NOMO-1 treated with dmso at 0.1 percent for 144 hours (cell line): ENCODE data around the gene PAM16.
A peak's percentile ranks its signal among the peaks of the same experiment; 100 is the strongest.
"Not testable (repeated sequence)": the region's sequence is repeated elsewhere in the genome, so short reads cannot be mapped to it uniquely, and the experiment has no call there.

Experiments
- DNase-seq: peaks from one replicate; lab custom pipeline; 2025; ENCODE audit not compliant: unreplicated experiment; lab: John Stamatoyannopoulos, UW

The PAM16 gene

DNA sequence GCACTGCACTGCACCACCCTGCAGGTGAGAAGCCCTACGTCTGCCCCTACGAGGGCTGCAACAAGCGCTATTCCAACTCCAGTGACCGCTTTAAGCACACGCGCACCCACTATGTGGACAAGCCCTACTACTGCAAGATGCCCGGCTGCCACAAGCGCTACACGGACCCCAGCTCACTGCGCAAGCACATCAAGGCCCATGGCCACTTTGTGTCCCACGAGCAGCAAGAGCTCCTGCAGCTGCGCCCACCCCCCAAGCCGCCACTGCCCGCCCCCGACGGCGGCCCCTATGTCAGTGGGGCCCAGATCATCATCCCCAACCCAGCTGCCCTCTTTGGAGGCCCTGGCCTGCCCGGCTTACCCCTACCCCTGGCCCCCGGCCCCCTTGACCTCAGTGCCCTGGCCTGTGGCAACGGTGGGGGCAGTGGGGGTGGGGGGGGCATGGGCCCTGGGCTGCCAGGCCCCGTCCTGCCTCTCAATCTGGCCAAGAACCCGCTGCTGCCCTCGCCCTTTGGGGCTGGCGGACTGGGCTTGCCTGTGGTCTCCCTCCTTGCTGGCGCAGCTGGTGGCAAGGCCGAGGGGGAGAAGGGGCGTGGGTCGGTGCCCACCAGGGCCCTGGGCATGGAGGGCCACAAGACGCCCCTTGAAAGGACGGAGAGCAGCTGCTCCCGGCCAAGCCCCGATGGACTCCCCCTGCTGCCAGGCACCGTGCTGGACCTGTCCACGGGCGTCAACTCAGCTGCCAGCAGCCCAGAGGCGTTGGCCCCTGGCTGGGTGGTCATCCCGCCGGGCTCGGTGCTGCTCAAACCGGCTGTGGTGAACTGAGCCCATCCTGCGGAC, 14.2 kb downstream of the PAM16 start:
- DNase-seq = no peak

DNA sequence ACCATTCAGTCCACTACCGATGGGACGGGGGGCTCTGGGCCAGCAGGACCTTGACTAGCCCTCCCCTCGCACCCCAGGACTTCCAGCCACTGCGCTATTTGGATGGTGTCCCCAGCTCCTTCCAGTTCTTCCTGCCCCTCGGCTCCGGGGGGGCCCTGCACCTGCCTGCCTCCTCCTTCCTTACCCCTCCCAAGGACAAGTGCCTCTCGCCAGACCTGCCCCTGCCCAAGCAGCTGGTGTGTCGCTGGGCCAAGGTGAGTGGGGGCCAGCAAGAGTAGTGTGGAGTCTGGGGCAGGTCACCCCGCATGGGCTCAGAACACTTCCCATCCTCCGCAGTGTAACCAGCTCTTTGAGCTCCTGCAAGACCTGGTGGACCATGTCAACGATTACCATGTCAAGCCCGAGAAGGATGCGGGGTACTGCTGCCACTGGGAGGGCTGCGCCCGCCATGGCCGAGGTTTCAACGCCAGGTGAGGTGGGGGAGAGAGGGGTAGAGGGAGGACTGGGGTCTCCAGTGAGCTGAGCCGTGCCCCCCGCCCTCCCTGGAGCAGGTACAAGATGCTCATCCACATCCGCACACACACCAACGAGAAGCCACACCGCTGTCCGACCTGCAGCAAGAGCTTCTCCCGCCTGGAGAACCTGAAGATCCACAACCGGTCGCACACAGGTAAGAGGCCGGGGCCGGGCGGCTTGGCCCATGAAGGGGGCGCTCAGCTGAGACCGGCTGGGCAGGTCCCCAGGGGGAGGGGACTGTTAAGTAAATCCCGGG, 16.2 kb downstream of the PAM16 start:
- no peak for DNase-seq

DNA sequence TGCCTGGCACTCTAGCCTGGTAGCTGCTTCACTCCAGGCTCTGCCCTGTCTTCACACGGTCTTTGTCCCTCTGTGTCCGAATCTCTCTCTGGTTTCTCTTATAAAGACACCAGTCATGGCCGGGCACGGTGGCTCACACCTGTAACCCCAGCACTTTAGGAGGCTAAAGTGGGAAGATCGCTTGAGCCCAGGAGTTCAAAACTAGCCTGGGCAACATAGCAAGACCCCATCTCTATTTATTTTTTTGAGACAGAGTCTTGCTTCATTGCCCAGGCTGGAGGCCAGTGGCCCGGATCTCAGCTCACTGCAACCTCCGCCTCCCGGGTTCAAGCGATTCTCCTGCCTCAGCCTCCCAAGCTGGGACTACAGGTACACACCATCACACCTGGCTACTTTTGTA, 17.4 kb downstream of the PAM16 start:
- DNase-seq = not testable (repeated sequence)

DNA sequence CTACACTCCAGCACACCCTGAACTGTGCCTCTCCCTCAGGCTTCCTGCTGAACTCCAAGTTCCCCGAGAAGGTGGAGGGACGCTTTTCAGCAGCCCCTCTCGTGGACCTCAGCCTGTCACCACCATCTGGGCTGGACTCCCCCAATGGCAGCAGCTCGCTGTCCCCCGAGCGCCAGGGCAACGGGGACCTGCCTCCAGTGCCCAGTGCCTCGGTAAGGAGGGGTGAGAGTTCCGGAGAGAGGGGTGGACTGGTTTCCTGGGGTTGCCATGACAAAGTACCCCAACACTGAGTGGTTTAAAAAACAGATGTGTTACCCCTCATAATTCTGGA, 17.8 kb downstream of the PAM16 start:
- DNase-seq = no peak

DNA sequence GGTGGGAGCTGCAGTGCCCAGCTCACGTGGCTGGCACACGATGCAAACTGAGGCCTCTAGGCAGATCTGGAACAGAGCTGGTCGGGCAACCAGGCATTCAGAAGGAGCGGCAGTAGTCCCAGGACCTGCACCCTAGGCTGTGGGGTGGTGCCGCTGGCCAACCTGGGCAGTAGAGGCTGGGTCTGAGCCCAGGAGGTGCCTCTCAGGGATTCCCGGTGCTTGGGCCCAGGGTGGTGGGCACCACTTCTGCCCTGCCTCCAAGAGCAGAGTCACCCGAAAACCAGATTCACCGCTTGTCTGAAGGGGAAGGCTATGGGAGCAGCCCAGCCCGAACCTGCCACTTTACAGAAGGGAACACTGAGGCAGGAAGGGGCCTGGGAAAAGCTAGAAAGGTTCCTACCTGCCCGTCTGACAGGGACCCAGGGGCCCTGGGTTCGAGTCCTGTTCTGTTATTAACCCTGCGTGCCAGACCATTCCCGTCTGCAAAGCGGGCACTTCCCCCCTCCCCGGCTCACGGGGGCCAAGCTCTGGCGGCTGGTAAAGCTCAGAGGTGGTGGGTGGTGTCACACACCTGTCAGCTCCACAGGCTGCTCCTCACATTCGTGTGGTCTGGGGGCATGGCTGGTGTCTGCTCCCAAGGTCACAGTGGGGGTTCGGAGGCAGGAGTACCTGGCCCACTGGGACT, 18.4 kb downstream of the PAM16 start:
- DNase-seq = no peak

DNA sequence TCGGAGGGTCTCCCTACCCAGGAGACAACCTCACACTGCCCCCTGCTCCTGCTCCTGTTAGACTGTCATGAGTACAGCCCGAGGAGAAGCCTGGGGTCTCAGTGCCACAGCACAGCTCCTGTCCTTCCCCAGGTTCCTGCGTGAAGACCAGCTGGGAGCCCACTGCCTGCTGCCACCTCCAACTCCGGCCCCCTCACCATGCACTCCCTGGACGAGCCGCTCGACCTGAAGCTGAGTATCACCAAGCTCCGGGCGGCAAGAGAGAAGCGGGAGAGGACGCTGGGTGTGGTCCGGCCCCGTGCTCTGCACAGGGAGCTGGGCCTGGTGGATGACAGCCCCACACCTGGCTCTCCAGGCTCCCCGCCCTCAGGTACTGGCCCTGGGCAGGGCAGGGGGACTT, 19.0 kb downstream of the PAM16 start:
- no peak for DNase-seq

DNA sequence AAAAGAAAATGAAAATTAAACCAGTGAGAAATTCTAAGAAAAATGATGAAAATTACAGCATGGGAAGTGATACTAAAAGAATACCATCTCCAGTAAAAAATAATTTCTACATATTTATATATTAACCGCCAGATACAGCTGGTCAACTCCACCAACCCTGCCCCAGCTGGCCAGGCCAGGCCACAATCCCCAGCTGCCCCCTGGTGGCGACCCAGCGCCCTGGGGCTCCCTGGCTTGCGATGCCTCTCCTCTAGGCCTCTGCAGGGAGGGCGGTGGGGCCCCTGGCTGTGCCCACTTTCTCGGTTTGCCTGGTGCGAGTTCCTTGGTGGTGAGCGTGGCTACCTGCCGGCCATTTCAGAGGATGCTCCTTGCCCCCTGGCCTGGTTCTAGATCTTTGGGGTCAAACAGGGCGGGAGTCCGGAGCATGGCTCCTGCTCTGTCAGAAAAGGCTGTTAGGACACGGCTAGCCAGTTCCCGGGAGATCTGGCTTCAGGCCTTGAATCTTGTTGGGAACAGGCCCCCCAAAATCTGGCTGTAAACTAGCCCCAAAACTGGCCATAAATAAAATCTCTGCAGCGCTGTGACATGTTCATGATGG, 20.7 kb downstream of the PAM16 start:
- no peak for DNase-seq

DNA sequence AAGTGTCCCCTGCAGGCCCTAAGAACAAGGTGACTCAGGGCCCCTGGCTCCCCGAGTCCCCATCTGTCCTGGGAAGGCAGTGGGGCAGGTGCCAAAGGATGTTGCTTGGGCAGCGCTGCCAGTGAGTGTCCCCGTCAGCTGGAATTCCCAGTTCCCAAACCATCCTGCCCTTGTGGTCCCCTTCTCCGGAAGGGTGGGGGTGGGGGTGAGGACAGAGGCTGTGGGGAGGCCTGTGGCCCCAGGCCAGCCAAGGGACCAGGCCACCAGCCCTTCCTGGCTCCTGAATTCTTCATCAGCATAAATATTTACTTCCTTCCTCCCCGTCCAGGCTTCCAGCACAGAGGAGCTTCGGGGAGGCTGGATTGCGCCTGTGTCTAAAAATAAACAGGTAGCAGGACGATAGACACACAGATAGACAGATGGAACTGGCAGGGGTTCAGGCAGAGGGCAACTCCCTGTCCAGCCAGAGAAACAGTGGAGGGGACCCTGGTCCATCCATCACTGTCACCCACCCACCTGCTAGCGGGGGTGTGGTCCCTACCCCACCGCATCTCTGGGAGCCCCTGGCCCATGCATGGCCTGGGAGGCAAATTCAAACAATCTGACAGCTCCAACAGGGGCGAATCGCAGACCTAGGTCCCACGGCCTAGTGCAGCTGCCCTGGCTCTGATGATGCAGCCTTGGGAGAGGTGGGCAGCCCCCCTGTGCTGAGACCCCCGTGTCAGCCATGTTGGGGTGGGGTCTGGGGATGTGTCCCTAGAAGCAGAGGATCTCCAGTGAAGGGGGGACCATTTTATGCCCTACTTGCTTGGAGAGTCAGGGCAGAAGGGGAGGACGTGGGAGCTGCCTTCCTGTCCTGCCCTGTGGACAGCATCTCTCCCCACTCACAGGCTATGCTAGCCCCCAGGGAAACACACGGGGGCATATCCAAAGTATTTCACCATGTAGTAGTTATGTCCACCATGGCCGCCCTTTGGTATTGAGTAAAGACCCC, 22.0 kb downstream of the PAM16 start:
- DNase-seq = no peak

DNA sequence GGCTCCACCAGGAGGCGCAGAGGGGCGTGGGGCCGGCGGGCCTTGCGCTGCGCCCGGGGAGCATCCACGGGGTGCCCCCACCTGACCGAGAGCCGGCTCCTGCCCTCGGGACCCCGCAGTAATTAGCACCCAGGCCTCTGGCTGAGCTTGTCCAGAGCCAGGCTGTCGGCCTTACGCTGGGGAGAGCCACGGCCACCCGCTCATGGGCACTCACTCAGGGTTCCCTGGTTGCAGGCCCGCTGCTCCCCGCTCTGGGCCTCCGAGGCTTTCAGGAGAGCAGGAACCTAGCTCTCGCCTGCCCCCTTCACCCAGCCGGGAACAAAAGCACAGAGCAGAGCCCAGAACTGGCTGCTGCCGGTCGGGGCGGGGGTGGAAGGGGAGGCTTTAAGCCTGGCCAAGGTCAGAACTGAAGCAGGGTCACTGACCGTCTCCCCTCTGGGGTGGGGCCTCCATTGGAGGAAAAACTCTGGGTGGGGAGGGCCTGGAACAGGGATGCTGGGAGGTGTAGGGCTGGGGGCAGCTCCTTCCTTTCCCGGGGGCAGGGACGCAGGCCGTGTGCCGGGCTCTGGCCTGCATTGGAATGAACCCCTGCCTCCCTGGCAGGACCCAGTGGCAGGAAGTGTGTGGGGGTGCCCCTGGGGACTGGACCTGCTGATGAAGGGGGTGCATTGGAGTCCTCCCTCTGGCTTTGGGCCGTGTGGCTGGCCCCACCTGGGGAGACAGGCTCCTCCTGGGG, 22.9 kb downstream of the PAM16 start:
- DNase-seq = peak; percentile 81

DNA sequence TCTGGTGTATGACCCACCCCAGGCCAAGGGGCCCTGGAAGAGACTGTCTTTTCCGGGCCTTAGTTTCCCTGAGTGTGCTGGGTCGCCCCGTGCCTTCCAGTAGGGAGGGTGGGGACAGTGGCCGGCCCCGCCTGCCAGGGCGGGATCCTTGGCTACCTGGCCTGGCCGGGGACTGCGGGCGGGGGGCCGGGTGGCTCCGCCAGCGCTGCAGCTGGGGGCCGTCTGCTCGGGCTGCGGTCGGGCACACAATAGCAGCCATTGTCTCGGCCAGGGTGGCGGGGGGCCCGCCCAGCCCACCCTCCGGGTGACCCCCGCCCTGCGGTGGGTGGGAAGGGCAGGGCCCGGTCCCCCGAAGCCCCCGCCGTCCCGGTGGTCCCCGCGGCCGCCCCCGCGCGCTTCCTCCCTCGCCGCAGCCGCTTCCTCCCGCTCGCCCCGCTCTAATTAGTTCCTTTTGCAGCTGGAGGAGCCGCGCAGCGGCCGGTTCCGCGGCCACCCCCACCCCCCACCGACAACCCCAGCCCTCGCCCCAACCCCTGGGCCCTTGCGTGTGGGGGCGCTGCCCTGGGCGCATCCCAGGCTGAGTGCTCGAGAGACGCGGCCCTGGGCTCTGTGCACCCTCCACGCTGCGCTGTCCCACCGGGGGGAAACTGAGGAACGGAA, 23.6 kb downstream of the PAM16 start:
- DNase-seq = peak; percentile 21

DNA sequence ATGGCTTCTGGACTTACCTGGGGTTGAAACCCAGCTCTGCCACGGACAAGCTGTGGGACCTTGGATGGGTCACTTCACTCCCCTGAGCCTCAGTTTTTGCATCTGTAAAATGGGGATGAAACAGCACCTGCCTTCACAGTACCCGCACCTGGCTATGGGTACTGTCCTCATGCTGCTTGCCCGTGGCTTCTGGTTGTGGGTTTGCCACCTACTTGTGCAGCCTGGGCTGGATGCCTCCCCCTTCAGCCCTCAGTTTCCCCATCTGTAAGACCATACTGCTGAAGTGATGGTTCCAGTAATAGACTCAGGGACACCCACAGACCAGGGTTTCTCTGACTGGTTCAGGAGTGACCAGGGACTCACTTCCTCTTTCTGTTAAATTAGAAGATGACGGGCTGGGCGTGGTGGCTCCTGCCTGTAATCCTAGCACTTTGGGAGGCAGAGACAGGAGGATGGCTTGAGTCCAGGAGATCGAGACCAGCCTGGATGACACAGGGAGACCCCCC, 25.8 kb downstream of the PAM16 start:
- peak; percentile 47 for DNase-seq

DNA sequence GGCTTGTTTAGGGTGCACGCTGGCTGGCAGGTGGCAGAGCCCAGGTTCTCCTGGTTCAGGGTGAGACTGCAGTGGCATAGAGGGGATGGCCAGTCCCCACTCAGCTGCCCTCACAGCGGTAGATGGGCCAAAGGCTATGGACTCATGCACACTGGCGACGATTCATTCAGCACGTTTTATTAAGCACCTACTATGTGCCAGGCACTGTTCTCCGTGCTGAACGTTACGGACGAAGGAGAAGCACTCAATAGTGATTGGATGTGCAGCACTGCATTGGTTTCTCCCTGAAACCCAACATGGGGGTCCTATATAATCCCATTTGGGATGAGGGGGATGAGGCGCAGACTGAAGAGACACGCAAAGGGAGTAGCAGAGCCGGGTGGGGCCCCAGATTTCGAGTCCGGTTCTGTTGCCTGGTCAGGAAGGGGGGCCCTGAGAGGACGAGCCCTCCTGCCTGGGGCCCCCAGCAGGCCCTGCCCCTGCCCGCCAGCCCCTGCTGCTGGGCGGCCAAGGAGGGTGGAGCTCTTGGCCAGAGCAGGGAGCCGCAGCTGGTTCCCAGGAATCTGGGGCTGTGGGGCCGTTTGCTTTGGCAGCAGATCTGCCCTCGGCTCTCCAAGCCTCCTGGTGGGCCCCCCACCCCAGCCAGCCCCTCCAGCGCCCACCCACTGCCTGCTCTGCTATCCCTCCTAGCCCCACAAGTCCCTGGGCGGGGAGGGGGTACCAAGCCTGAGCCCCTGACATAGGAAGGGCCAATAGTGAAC, 26.4 kb downstream of the PAM16 start:
- DNase-seq = no peak

DNA sequence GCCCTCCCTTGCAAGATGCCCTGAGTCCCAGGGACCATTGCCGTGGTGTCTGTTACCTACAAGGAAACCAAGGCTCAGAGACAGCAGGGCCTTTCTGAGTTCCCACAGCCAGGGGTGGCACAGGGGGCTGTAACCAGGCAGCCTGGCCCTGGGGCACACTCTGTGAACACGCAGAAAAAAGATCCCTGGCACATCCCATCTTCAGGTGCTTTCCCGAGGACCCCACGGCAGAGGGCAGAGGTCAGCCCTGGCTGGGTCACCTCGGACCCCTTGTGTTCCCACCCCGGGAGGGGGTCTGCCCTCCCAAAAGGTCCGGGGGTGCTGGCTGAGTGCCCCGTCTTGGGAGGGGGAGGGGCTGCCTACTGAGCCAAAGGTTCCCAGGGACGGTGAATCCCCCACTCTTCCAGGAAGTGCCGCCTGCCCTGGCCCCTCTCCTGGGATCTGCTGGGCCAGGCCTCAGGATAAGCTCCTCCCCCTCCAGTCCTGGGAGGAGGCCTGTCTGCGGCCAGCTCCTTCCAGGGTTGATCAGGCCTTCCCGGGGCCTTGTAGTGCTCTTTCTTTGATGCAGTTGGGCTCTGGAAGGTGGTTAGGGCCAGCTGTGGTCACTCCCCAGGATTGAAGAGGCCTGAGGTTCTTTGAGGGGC, 27.2 kb downstream of the PAM16 start:
- no peak for DNase-seq

DNA sequence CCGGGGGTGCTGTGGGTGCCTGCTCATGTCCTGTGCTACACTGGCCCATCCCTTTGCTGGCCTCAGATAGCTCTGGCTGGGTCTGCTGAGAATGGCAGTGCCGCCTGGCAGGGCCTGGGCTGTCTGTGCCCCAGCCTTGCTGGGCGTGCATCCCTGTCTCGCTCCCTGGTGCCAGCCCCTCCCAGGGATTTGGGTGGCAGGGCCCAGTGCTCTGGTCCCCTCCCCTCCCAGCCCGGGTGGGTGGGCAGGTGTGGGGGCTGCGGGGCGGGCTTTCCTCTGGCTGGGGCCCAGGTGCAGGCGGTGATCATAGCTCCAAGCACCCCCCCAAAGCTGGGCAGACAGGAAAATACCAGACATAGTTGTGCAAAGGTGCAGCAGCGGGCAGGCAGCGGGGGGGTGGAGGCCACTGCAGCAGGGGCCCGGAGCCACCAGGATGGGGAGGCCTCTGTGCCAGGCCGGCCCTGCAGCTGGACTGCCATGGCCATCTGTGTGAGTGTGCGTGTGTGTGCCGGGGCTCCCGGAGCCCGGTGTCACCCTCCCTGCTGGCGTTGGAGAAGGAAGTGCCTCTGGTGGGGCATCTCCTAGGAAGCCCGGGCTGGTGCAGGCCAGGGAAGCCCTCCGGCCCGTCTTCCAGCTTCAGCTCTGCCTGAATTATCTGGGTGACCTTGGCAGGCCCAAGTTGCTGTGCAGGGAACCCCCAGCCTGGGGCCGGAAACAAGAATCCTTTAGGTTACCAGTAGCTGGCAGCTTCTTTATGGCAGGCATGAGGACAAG, 27.9 kb downstream of the PAM16 start:
- DNase-seq = no peak

DNA sequence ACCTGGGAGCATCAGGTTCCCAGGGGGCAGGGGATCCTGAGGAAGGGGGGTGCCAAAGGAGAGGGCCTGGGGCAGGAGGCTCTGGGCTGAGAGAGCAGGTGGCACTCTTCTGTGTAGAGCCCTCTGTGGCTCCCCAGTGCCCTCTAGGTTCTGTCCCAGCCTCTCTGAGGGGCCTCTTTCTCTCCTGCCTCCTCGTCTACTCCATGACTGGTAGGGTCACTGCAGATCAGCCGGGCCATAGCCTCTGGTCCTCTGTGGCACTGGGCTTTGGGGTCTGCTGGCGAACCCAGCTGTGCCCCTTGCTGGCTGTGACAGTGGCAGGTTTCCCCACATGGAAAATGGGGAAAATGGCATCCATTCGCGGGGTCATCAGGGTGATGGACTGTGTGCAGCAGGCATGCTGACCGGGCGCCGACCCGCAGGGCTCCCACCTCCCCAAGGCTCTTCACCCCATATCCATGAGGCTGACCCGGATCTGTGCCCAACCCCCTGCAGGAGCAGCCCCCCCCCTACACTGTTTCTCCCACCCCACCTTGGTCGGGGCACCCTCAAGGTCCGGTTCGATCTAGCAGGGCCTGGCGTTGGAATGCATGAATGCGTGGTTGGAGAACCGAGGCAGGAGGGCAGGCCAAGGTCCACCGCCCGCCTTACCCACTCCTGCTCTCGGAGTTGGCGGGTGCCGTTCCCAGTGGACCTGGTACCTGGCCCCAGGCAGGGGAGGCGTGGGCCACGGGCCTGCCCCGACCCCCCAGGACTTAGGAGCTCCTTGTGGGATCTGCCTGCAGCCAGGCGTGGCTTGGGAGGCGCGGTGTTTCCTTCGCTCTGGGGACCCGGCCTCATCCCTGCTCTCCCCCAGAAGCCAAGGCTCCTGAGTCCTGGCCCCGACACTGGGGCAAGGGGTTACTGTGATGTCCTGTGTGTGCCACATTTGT, 28.7 kb downstream of the PAM16 start:
- DNase-seq = no peak
